ENCODE results near the gene BCAR3.
"Not testable (repeated sequence)": the region's sequence is repeated elsewhere in the genome, so short reads cannot be mapped to it uniquely, and the experiment has no call there.

BCAR3 gene

DNA sequence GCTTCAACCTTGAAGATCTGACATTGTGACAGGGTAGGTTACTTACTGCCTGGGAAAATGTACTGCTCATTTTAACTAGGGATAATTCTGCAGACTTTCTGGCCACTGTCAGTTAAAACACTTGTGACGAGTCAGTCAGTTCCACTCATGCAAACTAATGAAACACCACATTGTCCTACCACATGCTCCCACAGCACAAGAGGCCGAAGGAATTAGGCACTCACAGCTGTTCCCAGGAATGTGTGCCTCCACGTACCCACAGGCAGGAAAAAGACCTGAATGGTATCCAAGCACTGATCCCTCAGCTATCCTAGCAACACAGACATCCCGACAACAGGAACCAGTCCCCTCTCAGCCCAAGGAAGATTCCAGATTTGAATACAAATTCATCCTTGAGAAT is 12.3 kb downstream of the BCAR3 start:
- no peak for DNase-seq (ENCODE audit: low read depth in 2 of 2)

GRCh38 chr1:93668951-93669350 is 12.7 kb downstream of the BCAR3 start:
- DNase-seq (ENCODE audit: low read depth in 2 of 2): no peak

DNA sequence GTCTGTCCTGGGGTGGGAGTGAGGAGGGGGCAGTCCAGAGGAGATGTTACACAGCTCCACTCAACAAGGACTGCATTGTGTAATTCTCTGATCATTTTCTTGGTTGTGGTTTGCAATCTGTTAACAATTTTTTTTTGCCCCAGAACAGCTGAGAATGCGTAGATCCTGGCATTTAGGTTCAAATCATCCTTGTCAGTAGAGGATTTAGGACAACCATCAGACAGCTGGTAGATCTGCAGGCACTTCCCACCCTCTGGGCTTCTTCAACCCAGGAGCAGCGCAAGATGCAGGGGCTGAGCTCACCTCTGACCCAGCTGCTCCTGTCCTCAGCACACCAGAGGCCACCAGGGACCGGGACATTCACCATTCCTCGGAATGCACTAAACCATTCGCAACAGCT is 13.5 kb downstream of the BCAR3 start:
- DNase-seq (ENCODE audit: low read depth in 2 of 2): no peak

DNA sequence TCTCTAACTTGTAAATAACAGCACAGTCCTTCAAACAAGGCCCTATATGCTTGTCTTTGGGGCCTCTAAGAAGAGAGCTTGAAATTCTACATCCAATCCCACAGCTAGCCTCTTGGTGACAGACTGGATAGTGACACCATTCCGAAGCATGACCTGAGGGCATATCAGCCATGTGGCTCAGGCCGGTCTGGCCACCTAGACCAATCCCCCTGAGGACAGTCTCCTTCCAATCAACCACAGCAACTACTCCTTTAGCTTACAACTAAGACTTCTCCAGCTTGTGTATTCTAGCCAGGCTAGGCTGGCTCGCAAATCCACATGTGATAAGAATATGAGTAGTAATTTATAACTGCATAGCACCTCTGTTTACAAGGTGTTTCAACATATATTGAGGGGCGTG is 14.0 kb downstream of the BCAR3 start:
- no peak for DNase-seq (ENCODE audit: low read depth in 2 of 2)

DNA sequence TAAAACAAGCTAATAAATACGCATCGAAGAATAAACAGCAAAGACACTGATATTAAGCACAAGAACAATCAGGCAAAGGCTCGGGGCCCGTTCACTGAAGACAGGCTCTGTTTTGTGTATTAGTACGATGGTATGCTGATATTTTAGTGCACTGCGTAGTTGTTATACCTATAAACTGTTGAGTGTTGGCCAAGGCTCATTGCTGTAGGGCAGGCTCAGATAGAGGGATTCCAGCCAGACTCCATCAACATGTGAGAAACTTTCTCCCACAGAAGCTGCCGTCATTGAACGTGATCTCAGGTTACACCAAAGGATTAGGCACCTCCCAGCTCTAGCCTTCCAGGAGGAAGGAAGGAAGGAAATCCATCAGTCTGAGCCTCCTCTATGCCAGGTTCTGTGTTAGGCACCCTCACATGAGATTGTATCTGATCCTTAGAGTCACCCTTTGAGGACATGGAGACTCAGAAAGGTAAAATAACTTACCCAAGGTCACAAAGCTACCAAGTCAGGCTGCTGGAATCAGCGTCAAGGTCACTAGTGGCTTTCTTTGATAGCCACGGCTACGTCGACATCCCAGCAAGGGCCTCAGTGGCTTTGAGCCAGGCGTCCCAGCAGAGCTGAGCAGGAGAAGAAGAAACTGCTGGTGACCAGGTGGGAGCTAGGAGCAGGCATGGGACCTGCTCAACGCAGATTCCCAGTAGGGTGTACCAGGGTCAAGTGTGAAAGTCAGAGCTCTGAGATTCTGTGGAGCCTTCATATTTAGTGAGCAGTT is 14.8 kb downstream of the BCAR3 start:
- no peak for DNase-seq (ENCODE audit: low read depth in 2 of 2)

DNA sequence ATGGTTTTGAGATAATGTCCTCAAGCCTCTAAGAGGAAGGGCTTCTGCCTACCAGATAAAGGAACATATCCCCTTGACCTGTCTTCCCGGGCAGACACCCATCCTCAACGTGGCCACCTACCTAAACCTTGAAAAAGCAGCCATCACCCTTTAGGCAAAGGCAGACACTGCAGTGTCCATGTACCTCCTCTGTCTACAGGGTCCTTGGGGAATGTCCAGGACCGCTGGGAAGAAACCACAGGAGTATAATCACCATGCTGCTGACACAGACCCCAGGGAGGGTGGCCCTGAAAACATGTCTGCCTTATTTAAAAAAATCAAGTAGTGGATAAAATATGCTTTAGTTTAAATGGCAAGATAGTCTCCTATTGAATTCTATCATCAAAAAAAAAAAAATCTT is 16.6 kb downstream of the BCAR3 start:
- no peak for DNase-seq (ENCODE audit: low read depth in 2 of 2)

GRCh38 chr1:93663208-93663614 is 18.4 kb downstream of the BCAR3 start:
- DNase-seq (ENCODE audit: low read depth in 2 of 2): no peak

DNA sequence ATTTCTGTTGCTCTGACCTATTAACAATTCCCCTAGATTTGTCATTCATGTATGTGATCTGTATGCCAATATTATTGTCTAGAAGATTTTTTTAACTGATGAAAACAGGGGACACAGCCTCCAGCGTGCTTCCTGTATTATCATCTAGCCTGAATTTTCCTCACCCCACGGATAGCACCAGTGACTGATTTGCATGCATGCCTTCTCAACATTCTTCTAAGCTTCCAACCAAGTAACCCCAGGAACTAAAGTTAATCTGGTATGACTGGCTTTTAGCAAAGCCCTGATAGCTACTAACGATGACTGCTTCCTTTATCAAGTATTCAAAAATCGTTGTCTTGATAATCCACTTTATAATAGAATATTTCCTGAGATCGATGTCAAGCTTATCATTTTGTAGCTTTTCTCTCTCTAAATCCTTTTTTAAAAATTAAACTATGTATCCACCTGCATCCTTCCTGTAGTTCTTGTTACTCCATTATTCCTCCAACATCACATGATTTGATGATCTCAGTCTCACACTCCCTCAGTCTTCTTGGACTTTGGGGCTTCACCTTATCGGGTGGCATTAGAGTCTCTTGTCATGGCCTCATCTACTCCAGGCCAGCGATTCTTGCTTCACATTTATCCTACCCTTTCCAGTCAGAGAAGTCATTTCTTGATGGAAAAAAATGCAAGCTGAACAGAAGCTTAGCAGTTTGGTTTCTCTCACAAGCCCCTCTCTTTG is 19.0 kb downstream of the BCAR3 start:
- DNase-seq (ENCODE audit: low read depth in 2 of 2): no peak

DNA sequence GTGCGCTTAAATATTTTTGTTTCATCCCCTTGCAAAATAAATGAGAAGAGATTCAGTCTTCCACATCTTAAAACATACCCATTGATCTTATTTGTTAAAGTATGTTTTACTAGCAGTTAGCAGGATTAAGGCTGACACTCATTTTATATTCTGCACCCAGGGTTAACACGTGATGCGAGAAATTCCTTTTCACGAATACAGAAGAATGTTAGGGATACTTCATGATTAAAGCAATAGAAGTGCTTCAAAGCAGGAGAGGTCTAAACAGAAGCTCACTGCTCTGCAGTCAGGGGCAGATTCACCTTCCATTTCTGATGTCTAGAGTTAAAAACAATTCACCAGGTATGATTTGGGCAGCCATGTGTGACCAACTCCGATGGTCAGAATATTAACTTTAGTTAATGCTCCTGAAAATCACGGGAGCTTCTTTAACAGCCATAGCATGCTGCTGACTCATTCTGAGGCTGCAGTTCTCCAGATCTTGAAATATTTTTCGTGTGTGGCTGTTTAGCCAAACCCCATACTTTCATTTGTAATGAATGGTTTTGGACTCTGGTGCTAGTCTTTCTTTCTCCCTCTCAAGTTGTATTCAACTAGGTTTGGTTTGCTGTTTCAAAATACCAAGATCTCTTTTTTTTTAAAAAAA is 19.7 kb downstream of the BCAR3 start:
- DNase-seq (ENCODE audit: low read depth in 2 of 2): no peak

DNA sequence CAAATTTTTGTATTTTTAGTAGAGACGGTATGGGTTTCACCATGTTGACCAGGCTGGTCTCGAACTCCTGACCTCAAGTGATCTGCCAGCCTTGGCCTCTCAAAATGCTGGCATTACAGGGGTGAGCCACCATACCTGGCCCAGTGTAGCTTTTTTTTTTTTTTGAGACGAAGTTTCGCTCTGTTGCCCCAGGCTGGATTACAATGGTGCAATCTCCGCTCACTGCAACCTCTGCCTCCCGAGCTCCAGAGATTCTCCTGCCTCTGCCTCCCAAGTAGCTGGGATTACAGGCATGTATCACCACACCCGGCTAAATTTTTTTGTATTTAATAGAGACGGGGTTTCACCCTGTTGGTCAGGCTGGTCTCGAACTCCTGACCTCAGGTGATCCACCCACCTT is 20.3 kb downstream of the BCAR3 start:
- DNase-seq (ENCODE audit: low read depth in 2 of 2): not testable (repeated sequence)

- no peak for DNase-seq (ENCODE audit: low read depth in 2 of 2)
These were observed 21.7 kb downstream of the BCAR3 start for GRCh38 chr1:93659822-93660503.

DNA sequence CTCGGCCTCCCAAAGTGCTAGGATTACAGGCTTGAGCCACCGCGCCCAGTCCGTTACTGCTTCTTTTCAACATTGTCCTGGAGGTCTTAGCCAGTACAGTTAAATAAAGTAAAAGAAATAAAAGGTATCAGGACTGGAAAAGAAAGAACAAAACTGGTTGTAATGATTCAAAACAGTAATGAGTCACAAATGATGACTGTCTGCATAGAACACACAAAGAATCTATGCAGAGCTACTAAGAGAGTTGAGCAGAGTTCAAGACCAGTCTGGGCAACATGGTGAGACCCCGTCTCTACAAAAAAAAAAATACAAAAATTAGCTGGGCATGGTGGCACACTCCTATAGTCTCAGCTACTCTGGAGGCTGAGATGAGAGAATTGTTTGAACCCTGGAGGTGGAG is 23.4 kb downstream of the BCAR3 start:
- no peak for DNase-seq (ENCODE audit: low read depth in 2 of 2)

DNA sequence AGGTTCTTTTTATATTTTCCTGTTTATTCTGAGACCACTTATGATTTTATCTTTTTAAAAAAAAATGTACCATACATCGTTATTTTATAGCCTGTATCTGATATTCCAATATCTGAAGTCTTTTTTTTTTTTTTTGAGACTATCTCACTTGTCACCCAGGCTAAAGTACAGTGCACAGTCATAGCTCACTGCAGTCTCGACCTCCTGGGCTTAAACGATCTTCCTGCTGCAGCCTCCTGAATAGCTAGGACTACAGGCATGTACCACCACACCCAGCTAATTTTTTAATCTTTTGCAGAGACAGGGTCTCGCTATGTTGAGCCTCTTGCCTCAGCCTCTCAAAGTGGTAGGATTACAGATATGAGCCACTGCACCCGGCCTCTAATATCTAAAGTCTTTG is 25.1 kb downstream of the BCAR3 start:
- no peak for DNase-seq (ENCODE audit: low read depth in 2 of 2)

DNA sequence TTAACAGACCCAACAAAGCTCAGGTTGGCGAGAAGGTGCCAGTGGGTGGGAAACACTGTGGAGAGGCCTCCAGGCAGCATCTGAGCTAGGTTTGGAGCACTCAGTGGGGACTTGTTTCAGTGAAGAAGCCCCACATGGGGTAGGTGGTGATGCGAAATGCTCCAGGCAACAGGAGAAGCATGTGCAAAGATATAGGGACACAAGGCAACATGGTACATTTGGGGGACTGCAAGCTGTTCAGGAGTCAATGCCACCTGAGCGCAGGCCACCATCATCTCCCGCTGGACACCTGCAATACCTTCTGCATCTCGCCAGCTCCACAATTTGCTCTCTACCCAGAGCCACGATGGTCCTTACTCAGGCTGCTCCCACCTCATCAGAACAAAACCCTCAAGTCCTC is 28.0 kb downstream of the BCAR3 start:
- no peak for DNase-seq (ENCODE audit: low read depth in 2 of 2)

- no peak for DNase-seq (ENCODE audit: low read depth in 2 of 2)
These were observed 29.2 kb downstream of the BCAR3 start for GRCh38 chr1:93652323-93652949.

GRCh38 chr1:93651695-93652094 is 29.9 kb downstream of the BCAR3 start:
- DNase-seq (ENCODE audit: low read depth in 2 of 2): no peak

DNA sequence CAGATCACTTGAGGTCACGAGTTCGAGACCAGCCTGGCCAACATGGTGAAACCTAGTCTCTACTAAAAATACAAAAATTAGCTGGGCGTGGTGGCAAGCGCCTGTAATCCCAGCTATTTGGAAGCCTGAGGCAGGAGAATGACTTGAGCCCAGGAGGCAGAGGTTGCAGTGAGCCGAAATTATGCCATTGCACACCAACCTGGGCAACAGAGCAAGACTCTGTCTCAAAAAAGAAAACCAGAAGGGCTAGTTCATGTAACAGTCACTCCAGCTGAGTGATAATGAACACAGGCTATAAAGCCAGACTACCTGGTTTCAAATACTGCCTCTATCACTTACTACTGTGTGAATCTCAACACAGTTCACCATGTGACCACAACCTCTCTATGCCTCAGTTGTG is 31.5 kb downstream of the BCAR3 start:
- not testable (repeated sequence) for DNase-seq (ENCODE audit: low read depth in 2 of 2)

DNA sequence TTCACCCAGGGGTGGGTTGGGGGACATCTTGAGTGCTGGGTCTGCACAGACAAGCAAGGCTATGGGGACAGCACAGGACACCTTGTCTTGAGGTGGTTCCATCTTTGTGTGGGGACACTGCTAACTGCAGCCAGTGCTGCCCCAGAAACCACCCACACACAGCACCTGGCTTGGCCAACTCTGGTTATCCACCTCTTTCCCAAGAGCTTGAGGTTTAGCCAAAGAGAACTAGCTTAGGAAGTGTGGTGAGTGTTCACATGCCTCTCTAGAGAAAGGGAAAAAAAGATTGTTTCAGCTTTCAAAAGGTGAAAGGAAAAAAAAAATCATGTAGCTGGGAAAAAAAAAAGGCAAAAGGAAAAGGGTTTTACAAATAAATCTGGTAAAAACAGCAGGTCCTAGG is 32.4 kb downstream of the BCAR3 start:
- no peak for DNase-seq (ENCODE audit: low read depth in 2 of 2)

GRCh38 chr1:93648656-93649055 is 33.0 kb downstream of the BCAR3 start:
- no peak for DNase-seq (ENCODE audit: low read depth in 2 of 2)

DNA sequence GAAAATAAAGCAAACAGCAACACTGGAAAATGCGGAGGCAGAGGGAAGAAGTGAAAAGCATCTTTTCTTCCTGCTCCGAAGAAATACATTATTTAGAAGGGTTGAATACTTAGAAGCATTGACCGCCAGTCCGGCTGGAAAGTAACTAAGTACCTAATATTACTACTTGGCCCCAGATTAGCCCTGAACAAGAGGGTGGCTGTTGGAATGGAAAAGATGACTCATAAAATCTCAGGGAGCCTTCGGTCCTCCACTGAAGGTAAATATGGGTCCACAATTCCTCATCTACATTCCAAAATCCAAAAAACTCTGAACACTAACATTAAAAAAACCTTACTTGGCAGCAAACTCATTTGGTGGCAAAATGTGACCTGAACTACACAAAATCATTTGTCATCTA is 40.1 kb downstream of the BCAR3 start:
- DNase-seq (ENCODE audit: low read depth in 2 of 2): no peak

GRCh38 chr1:93640656-93641440 is 40.8 kb downstream of the BCAR3 start:
- DNase-seq (ENCODE audit: low read depth in 2 of 2): no peak

Data from stimulated activated CD8-positive, alpha-beta memory T cell treated with anti-CD3 and anti-CD28 coated beads, Interleukin-2, amount 100 ng/mL, for 48 hours (primary cell).